Caco-2 (cell line): ENCODE measurements around the gene NCF4. TPM values are rescaled to one million over a fixed set of nuclear protein-coding genes. Genes with fewer than 3 reads are reported as not detected.

Source experiments
- BruUV-seq: library from RNA; stranded (reverse); fragments of 400-500 nt; replicated peaks from 2 replicates; lab custom pipeline; 2021; lab: Mats Ljungman, UMichigan
- CTCF ChIA-PET: fragments of 300-600 bp; sonication (Branson Sonifier 250); formaldehyde crosslinking; loops from one replicate; lab custom pipeline; 2022; ENCODE audit warnings: antibody characterized with exemption; lab: Charles Lee
- POLR2A ChIA-PET: fragments of 300-600 bp; sonication (Branson Sonifier 250); formaldehyde crosslinking; loops from one replicate; lab custom pipeline; 2022; ENCODE audit warnings: antibody characterized with exemption; lab: Charles Lee
- DNase-seq, 2 experiments: peaks; one replicate each; pipeline versions ENCODE4 v3.0.0 to v3.0.0-alpha.2; 2020 to 2022
- H3K27me3 ChIP-seq: replicated peaks from 2 replicates; pipeline ENCODE4 v1.6.0; 2011; ENCODE audit warnings: low read length; ENCODE audit not compliant: control insufficient read depth, insufficient read depth
- H3K36me3 ChIP-seq: 2 replicates; pipeline ENCODE4 v1.5.1; 2011; ENCODE audit warnings: low read length; ENCODE audit not compliant: control insufficient read depth, insufficient read depth
- H3K4me1 ChIP-seq: fragments of 250-450 bp; sonication (Bioruptor Pico); 2 replicates; pipeline ENCODE4 v1.5.1; 2020; ENCODE audit warnings: mild to moderate bottlenecking
- H3K4me3 ChIP-seq: 2 replicates; pipeline ENCODE4 v1.5.1; 2011; ENCODE audit warnings: low read depth, mild to moderate bottlenecking, control low read depth, low read length
- H3K9me3 ChIP-seq: fragments of 250-450 bp; sonication (Bioruptor Pico); 2 replicates; pipeline ENCODE4 v1.5.1; 2020; ENCODE audit warnings: mild to moderate bottlenecking, moderate library complexity
- H3K27ac Mint-ChIP-seq: one replicate; pipeline ENCODE4 v1.8.0; 2022; ENCODE audit warnings: mixed read lengths; ENCODE audit not compliant: unreplicated experiment
- H3K27me3 Mint-ChIP-seq: one replicate; pipeline ENCODE4 v1.8.0; 2022; ENCODE audit warnings: mixed read lengths; ENCODE audit not compliant: insufficient read depth, unreplicated experiment
- H3K36me3 Mint-ChIP-seq: one replicate; pipeline ENCODE4 v1.8.0; 2022; ENCODE audit warnings: mild to moderate bottlenecking, mixed read lengths; ENCODE audit not compliant: insufficient read depth, unreplicated experiment
- H3K4me1 Mint-ChIP-seq: one replicate; pipeline ENCODE4 v1.8.0; 2022; ENCODE audit warnings: low read depth, mixed read lengths; ENCODE audit not compliant: unreplicated experiment
- H3K4me3 Mint-ChIP-seq: one replicate; pipeline ENCODE4 v1.8.0; 2022; ENCODE audit warnings: mild to moderate bottlenecking, moderate library complexity, mixed read lengths; ENCODE audit not compliant: unreplicated experiment
- H3K9me3 Mint-ChIP-seq: one replicate; pipeline ENCODE4 v1.8.0; 2022; ENCODE audit warnings: mixed read lengths; ENCODE audit not compliant: unreplicated experiment
- CTCF ChIP-seq, 2 experiments: fragments of 200-600 bp in 1 of 2; IDR thresholded peaks; 1 replicate in 1 of 2; 2 replicates in 1 of 2; pipeline versions ENCODE4 v1.5.1 to v1.8.0; 2011 to 2022; ENCODE audit warnings: antibody characterized with exemption in 1 of 2, control low read depth in 1 of 2, inconsistent platforms in 1 of 2, low read depth in 1 of 2, low read length in 1 of 2, mild to moderate bottlenecking in 1 of 2, moderate library complexity in 1 of 2; ENCODE audit not compliant: insufficient read depth in 1 of 2, severe bottlenecking in 1 of 2, unreplicated experiment in 1 of 2
- intact Hi-C: fragments of 100-400 bp; cut with micrococcal nuclease; formaldehyde crosslinking; loops from one replicate; pipeline ENCODE4 v1.10.0; 2022; ENCODE audit not compliant: unreplicated experiment
- total RNA-seq: library from RNA; stranded (reverse); gene quantifications from 2 replicates; pipeline ENCODE4 v1.2.3, GENCODE V29; 2022

Gene NCF4
- total RNA-seq, 1 experiment from 2014 or later, result not detected

- ChIA-PET POLR2A (no interaction called here), CTCF (interaction anchor here (1.2 kb wide), 1 partner anchor 30 kb away, joined by 3 read pairs; no protein-coding TSS in a partner anchor)
- intact Hi-C loops, result no loop called here
- Mint-ChIP-seq H3K4me1 (no peaks in the 10 kb centered on the region), H3K9me3 (no peaks in the 10 kb centered on the region), H3K27me3 (peaks cover 10% of the 10 kb centered on the region), H3K36me3 (no peaks in the 10 kb centered on the region), H3K27ac (no peak overlapping the region), H3K4me3 (no peak overlapping the region)
- Histone ChIP-seq H3K4me1 (no peaks in the 10 kb centered on the region), H3K9me3 (no peaks in the 10 kb centered on the region), H3K27me3 (peaks cover 3% of the 10 kb centered on the region; the same call in 1 of the 2 replicates), H3K36me3 (no peaks in the 10 kb centered on the region), H3K4me3 (no peak overlapping the region)
- no peak for DNase-seq
- BruUV-seq, result no TSS peak
- TF ChIP-seq CTCF (IDR thresholded peaks at IDR 0.05; ENCODE audit: insufficient read depth in 1 of 2, low read depth in 1 of 2, low read length in 1 of 2, severe bottlenecking in 1 of 2, unreplicated experiment in 1 of 2), result no peak
Measured at GRCh38 chr22:36826262-36826661, 34.5 kb upstream of the NCF4 start.

- Histone ChIP-seq H3K4me1 (no peaks in the 10 kb centered on the region), H3K27me3 (peaks cover 1% of the 10 kb centered on the region; the same call in 1 of the 2 replicates), H3K36me3 (no peaks in the 10 kb centered on the region), H3K4me3 (no peak overlapping the region), H3K9me3 (no peaks in the 10 kb centered on the region)
- Mint-ChIP-seq H3K4me1 (no peaks in the 10 kb centered on the region), H3K9me3 (no peaks in the 10 kb centered on the region), H3K4me3 (no peak overlapping the region), H3K27ac (no peak overlapping the region), H3K36me3 (no peaks in the 10 kb centered on the region), H3K27me3 (peaks cover 10% of the 10 kb centered on the region)
- ChIA-PET POLR2A (no interaction called here), CTCF (no interaction called here)
- no TSS peak for BruUV-seq
- no peak for TF ChIP-seq CTCF (IDR thresholded peaks at IDR 0.05; ENCODE audit: insufficient read depth in 1 of 2, low read depth in 1 of 2, low read length in 1 of 2, severe bottlenecking in 1 of 2, unreplicated experiment in 1 of 2)
- DNase-seq, result no peak
- intact Hi-C loops, result no loop called here
Measured at GRCh38 chr22:36828815-36829214, 32.0 kb upstream of the NCF4 start.

GRCh38 chr22:36829370-36830002, 31.3 kb upstream of the NCF4 start:
- intact Hi-C loops, result no loop called here
- Histone ChIP-seq H3K4me1 (no peaks in the 10 kb centered on the region), H3K36me3 (no peaks in the 10 kb centered on the region), H3K4me3 (no peak overlapping the region), H3K9me3 (no peaks in the 10 kb centered on the region), H3K27me3 (peaks cover 1% of the 10 kb centered on the region; the same call in 1 of the 2 replicates)
- Mint-ChIP-seq H3K27ac (no peak overlapping the region), H3K4me3 (no peak overlapping the region), H3K4me1 (no peaks in the 10 kb centered on the region), H3K36me3 (no peaks in the 10 kb centered on the region), H3K27me3 (peaks cover 10% of the 10 kb centered on the region), H3K9me3 (no peaks in the 10 kb centered on the region)
- TF ChIP-seq CTCF (IDR thresholded peaks at IDR 0.05; ENCODE audit: insufficient read depth in 1 of 2, low read depth in 1 of 2, low read length in 1 of 2, severe bottlenecking in 1 of 2, unreplicated experiment in 1 of 2), result no peak
- CTCF ChIA-PET, result no interaction called here
- POLR2A ChIA-PET, result no interaction called here
- DNase-seq, result no peak
- BruUV-seq, result no TSS peak
